Thoracic aorta (tissue), 2 donors: ENCODE data around the gene PKNOX2. TPM values are rescaled to one million over a fixed set of nuclear protein-coding genes. Genes with fewer than 3 reads are reported as not detected.

ENCODE experiments used
- ATAC-seq: fragments of 150-250 bp; one replicate; pipeline ENCODE4 v1.8.0; 2017; ENCODE audit warnings: low read depth; ENCODE audit not compliant: insufficient number of reproducible peaks, low FRiP score
- DNase-seq: peaks from one replicate; pipeline ENCODE4 v3.0.0-alpha.2; 2020; ENCODE audit warnings: low spot score
- H3K27ac ChIP-seq, 2 donors: fragments of 200-600 bp; sonication (generic); 1 replicate in 1 of 2; 2 replicates in 1 of 2; pipeline ENCODE4 v1.5.1; 2016; ENCODE audit warnings: mild to moderate bottlenecking in 2 of 2, moderate library complexity in 2 of 2
- H3K27me3 ChIP-seq: fragments of 200-600 bp; sonication (generic); replicated peaks from 2 replicates; pipeline ENCODE4 v1.6.0; 2016; ENCODE audit warnings: mild to moderate bottlenecking; ENCODE audit not compliant: insufficient read depth
- H3K36me3 ChIP-seq: fragments of 200-600 bp; sonication (generic); one replicate; pipeline ENCODE4 v1.5.1; 2016
- H3K4me1 ChIP-seq, 2 donors: fragments of 200-600 bp; sonication (generic); 1 replicate in 1 of 2; 2 replicates in 1 of 2; pipeline versions ENCODE4 v1.5.1 to v1.6.0; 2016; ENCODE audit warnings: low read depth in 2 of 2, mild to moderate bottlenecking in 1 of 2; ENCODE audit not compliant: control insufficient read depth in 1 of 2
- H3K4me3 ChIP-seq: fragments of 200-600 bp; sonication (generic); 2 replicates; pipeline ENCODE4 v1.5.1; 2016; ENCODE audit warnings: mild to moderate bottlenecking
- H3K9me3 ChIP-seq: fragments of 200-600 bp; sonication (generic); 2 replicates; pipeline ENCODE4 v1.5.1; 2016
- CTCF ChIP-seq: fragments of 200-600 bp; sonication (generic); IDR thresholded peaks from one replicate; pipeline ENCODE4 v1.5.1; 2019; ENCODE audit warnings: antibody characterized with exemption
- total RNA-seq, 2 donors: library from RNA; depleted of rRNA; stranded (reverse); fragments of >200 nt; gene quantifications; one replicate each; pipeline versions ENCODE4 v1.1.0 to v1.2.3, GENCODE V29; 2016

PKNOX2 gene
- total RNA-seq, 2 donors from 2014 or later = 1.4 to 9.2 TPM

- ATAC-seq = peak; percentile 62
- no peak overlapping the region for H3K27ac ChIP-seq
Observed at GRCh38 chr11:125468852-125469251, 304.3 kb downstream of the PKNOX2 start.

GRCh38 chr11:125470355-125470754, 305.8 kb downstream of the PKNOX2 start:
- H3K36me3 ChIP-seq = no peaks in the 10 kb centered on the region
- no peaks in the 10 kb centered on the region for H3K27me3 ChIP-seq
- no peak for DNase-seq
- no peak overlapping the region for H3K27ac ChIP-seq
- no peaks in the 10 kb centered on the region for H3K4me1 ChIP-seq
- TF ChIP-seq CTCF = no peak
- H3K9me3 ChIP-seq = no peaks in the 10 kb centered on the region
- H3K4me3 ChIP-seq = no peak overlapping the region
- ATAC-seq = no peak

More at GRCh38 chr11:125468852-125469251, 304.3 kb downstream of the PKNOX2 start:
- DNase-seq = no peak
- Histone ChIP-seq H3K9me3 (no peaks in the 10 kb centered on the region), H3K36me3 (no peaks in the 10 kb centered on the region), H3K4me1 (peaks cover under 1 to 9% of the 10 kb centered on the region in 2 donors), H3K4me3 (no peak overlapping the region), H3K27me3 (no peaks in the 10 kb centered on the region)
- TF ChIP-seq CTCF = no peak

- Histone ChIP-seq H3K4me3 (no peak overlapping the region), H3K4me1 (no peaks in the 10 kb centered on the region), H3K27me3 (no peaks in the 10 kb centered on the region), H3K36me3 (no peaks in the 10 kb centered on the region), H3K9me3 (no peaks in the 10 kb centered on the region), H3K27ac (no peak overlapping the region)
- DNase-seq (no peak), ATAC-seq (no peak)
- no peak for TF ChIP-seq CTCF
Observed at GRCh38 chr11:125476721-125477120, 312.2 kb downstream of the PKNOX2 start.

- no peaks in the 10 kb centered on the region for H3K9me3 ChIP-seq
- H3K4me1 ChIP-seq = no peaks in the 10 kb centered on the region
- H3K27ac ChIP-seq = no peak overlapping the region
- ATAC-seq (no peak), DNase-seq (no peak)
- H3K4me3 ChIP-seq = no peak overlapping the region
- H3K27me3 ChIP-seq = no peaks in the 10 kb centered on the region
- no peak for TF ChIP-seq CTCF
- no peaks in the 10 kb centered on the region for H3K36me3 ChIP-seq
Observed at GRCh38 chr11:125479137-125479536, 314.6 kb downstream of the PKNOX2 start.

GRCh38 chr11:125481531-125481930, 317.0 kb downstream of the PKNOX2 start:
- H3K9me3 ChIP-seq = no peaks in the 10 kb centered on the region
- H3K27ac ChIP-seq = no peak overlapping the region
- ATAC-seq (no peak), DNase-seq (no peak)
- H3K36me3 ChIP-seq = no peaks in the 10 kb centered on the region
- H3K4me3 ChIP-seq = no peak overlapping the region
- no peaks in the 10 kb centered on the region for H3K4me1 ChIP-seq
- TF ChIP-seq CTCF = no peak
- no peaks in the 10 kb centered on the region for H3K27me3 ChIP-seq

Other genes with a start within 250 kb of the PKNOX2 start
- gene HEPN1, start 245.5 kb upstream of the PKNOX2 start, total RNA-seq = under 1 TPM in 1 of 2 donors, not detected in 1; 0.41 TPM
- gene HEPACAM, start 228.7 kb upstream of the PKNOX2 start, total RNA-seq = 1 to 10 TPM in 1 of 2 donors, under 1 TPM in 1; 0.49 to 1.2 TPM
- gene CCDC15, start 210.5 kb upstream of the PKNOX2 start, total RNA-seq = 1 to 10 TPM in 1 of 2 donors, under 1 TPM in 1; 0.49 to 1.2 TPM
- gene SLC37A2, start 101.4 kb upstream of the PKNOX2 start, total RNA-seq = 10 to 100 TPM in 1 of 2 donors, 1 to 10 TPM in 1; 8.9 to 11.6 TPM
- gene TMEM218, start 53.1 kb upstream of the PKNOX2 start, total RNA-seq = 10 to 100 TPM; 15.2 to 17.7 TPM